HepG2 (cell line): ENCODE data around the gene MCM3AP. TPM values are rescaled to one million over a fixed set of nuclear protein-coding genes. Genes with fewer than 3 reads are reported as not detected.

ENCODE experiments used
- DPF2 ChIP-seq: sonication (generic); formaldehyde crosslinking; IDR thresholded peaks from 2 replicates; pipeline ENCODE4 v1.4.0; 2020; ENCODE audit warnings: mild to moderate bottlenecking, low read depth, missing genetic modification reagents, borderline replicate concordance
- GLI4 ChIP-seq: sonication (generic); formaldehyde crosslinking; IDR thresholded peaks from 2 replicates; pipeline ENCODE4 v1.5.1; 2020; ENCODE audit warnings: missing genetic modification reagents, mild to moderate bottlenecking, moderate library complexity, borderline replicate concordance
- HNF4A ChIP-seq: sonication (generic); formaldehyde crosslinking; IDR thresholded peaks from 2 replicates; pipeline ENCODE4 v1.4.0; 2020; ENCODE audit warnings: missing genetic modification reagents
- KMT2B ChIP-seq: IDR thresholded peaks from 2 replicates; pipeline ENCODE4 v1.6.1; 2016; ENCODE audit warnings: missing genetic modification reagents, missing compliant biosample characterization
- MYC ChIP-seq: sonication (generic); formaldehyde crosslinking; IDR thresholded peaks from 2 replicates; pipeline ENCODE4 v1.9.0; 2021; ENCODE audit warnings: missing genetic modification reagents, borderline replicate concordance
- PHF5A ChIP-seq: IDR thresholded peaks from one replicate; pipeline ENCODE4 v1.6.1; 2018; ENCODE audit warnings: low read depth, missing genetic modification reagents; ENCODE audit not compliant: unreplicated experiment
- PLRG1 ChIP-seq: fragments of 450-650 bp; conservative IDR thresholded peaks from 2 replicates; pipeline ENCODE4 v1.6.1; 2016
- SRSF9 ChIP-seq: fragments of 200-400 bp; formaldehyde crosslinking; IDR thresholded peaks from 2 replicates; pipeline ENCODE4 v1.6.1; 2018; ENCODE audit warnings: borderline replicate concordance, mild to moderate bottlenecking, low read depth, low read length; ENCODE audit not compliant: insufficient read depth, poor library complexity, severe bottlenecking
- STAG1 ChIP-seq: sonication (generic); formaldehyde crosslinking; IDR thresholded peaks from 2 replicates; pipeline ENCODE4 v1.4.0; 2020; ENCODE audit warnings: missing genetic modification reagents
- THAP11 ChIP-seq: IDR thresholded peaks from 2 replicates; pipeline ENCODE4 v1.6.1; 2016; ENCODE audit warnings: missing biosample characterization, missing genetic modification reagents
- ZNF180 ChIP-seq: sonication (generic); formaldehyde crosslinking; IDR thresholded peaks from 2 replicates; pipeline ENCODE4 v1.4.0; 2020; ENCODE audit warnings: low read depth, missing genetic modification reagents, borderline replicate concordance
- ZNF496 ChIP-seq: sonication (generic); formaldehyde crosslinking; IDR thresholded peaks from 2 replicates; pipeline ENCODE4 v1.8.1; 2023; ENCODE audit warnings: mild to moderate bottlenecking, moderate library complexity, missing genetic modification reagents; ENCODE audit not compliant: insufficient replicate concordance
- ZNF577 ChIP-seq: sonication (generic); formaldehyde crosslinking; IDR thresholded peaks from 2 replicates; pipeline ENCODE4 v1.4.0; 2020; ENCODE audit warnings: mild to moderate bottlenecking, low read depth, missing genetic modification reagents, borderline replicate concordance
- ZSCAN21 ChIP-seq: sonication (generic); formaldehyde crosslinking; IDR thresholded peaks from 2 replicates; pipeline ENCODE4 v1.8.0; 2022; ENCODE audit warnings: mild to moderate bottlenecking, missing genetic modification reagents, moderate library complexity, borderline replicate concordance
- polyA plus RNA-seq, 8 experiments: library from polyadenylated mRNA; depleted of rRNA in 3 of 8; stranded (reverse) in 7 of 8; unstranded in 1 of 8; fragments of >200 nt; fragmentation: Illumina TruSeq in 4 of 8; extraction: Trizol in 4 of 8; gene quantifications; 2 replicates each; pipeline versions ENCODE4 v1.2.1 to v1.2.3, GENCODE V29; 2011 to 2016; ENCODE audit warnings: low read depth in 4 of 8, missing spikeins in 1 of 8, mixed read lengths in 1 of 8; ENCODE audit not compliant: insufficient read depth in 1 of 8
- total RNA-seq, 5 experiments: library from RNA; depleted of rRNA; stranded (reverse); fragments of >200 nt; fragmentation: Illumina TruSeq; extraction: Trizol; gene quantifications; 2 replicates each; pipeline ENCODE4 v1.2.3, GENCODE V29; 2016; ENCODE audit warnings: low read depth in 1 of 5
- TF ChIP-seq, protein P1 (sequence below): sonication (generic); formaldehyde crosslinking; IDR thresholded peaks from 2 replicates; pipeline ENCODE4 v1.4.0; 2020; ENCODE audit warnings: low read depth, mild to moderate bottlenecking, missing genetic modification reagents
- TF ChIP-seq, protein P2 (sequence below): sonication (generic); formaldehyde crosslinking; IDR thresholded peaks from 2 replicates; pipeline ENCODE4 v1.8.0; 2022; ENCODE audit warnings: mild to moderate bottlenecking, missing genetic modification reagents; ENCODE audit not compliant: insufficient replicate concordance
- TF ChIP-seq, protein P3 (sequence below): IDR thresholded peaks from 2 replicates; pipeline ENCODE4 v1.6.1; 2016; ENCODE audit warnings: missing compliant biosample characterization, missing genetic modification reagents, borderline replicate concordance
- TF ChIP-seq, protein P4 (sequence below): sonication (generic); formaldehyde crosslinking; IDR thresholded peaks from 2 replicates; pipeline ENCODE4 v1.4.0; 2020; ENCODE audit warnings: missing genetic modification reagents
- TF ChIP-seq, protein P5 (sequence below): sonication (generic); formaldehyde crosslinking; IDR thresholded peaks from 2 replicates; pipeline ENCODE4 v1.4.0; 2020; ENCODE audit warnings: mild to moderate bottlenecking, missing genetic modification reagents
- TF ChIP-seq, protein P6 (sequence below): sonication (generic); formaldehyde crosslinking; IDR thresholded peaks from 2 replicates; pipeline ENCODE4 v1.5.0; 2020; ENCODE audit warnings: missing genetic modification reagents

MCM3AP gene
- total and polyA plus RNA-seq, 2 of the 13 experiments (the other 11 are each of a cell fraction or from before 2014, with no cell fraction given): 27.0 to 54.7 TPM

DNA sequence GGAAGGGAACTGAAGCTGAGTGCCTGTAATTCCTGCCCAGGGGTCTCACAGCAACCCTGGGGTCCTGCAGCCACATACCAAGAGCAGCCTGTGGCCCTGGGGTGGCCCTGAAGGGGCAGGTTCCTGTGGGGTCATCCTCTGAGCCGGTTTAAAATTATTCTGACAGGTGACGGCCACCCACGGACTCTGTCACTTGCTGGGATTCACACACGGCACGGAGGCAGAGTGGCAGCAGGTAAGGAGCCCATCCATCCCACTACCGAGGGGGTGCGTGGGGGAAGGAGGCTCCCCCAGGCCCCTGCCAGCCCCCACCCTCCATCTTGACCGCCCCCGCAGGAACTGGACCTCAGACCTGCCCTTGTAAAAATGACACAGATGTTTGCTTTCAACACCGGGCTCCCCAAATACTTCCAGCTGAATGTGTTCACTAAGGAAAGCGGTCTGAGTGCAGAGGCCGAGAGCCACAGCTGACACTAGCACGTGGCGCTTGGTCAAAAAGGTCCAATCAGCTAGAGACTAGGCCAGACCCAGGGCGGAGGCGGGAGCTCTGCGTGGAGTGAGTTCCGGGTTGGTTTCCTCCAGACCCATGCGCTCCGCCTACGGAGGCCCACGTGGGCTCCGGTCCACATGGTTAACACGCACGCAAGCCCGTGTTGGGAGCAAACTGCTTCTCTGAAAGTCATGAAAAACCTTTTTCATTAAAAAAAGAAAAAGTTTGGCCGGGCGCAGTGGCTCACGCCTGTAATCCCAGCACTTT is 10.8 kb upstream of the MCM3AP start (continued):
- TF ChIP-seq SRSF9 (no peak), PLRG1 (no peak), THAP11 (CRISPR knock-in tag) (peak; percentile 48), HNF4A (CRISPR knock-in tag) (no peak; the same call in 1 of the 2 replicates), ZNF577 (CRISPR knock-in tag) (no peak), STAG1 (no peak), ZSCAN21 (CRISPR knock-in tag) (no peak), KMT2B (CRISPR knock-in tag) (0 out of 2 replicates have a peak, but pooled peaks have one; percentile 46), PHF5A (CRISPR knock-in tag) (no peak), MYC (CRISPR knock-in tag) (peak; percentile 95; the same call in 1 of the 2 replicates), ZNF180 (CRISPR knock-in tag) (no peak), GLI4 (no peak), ZNF496 (CRISPR knock-in tag) (no peak), DPF2 (CRISPR knock-in tag) (no peak)
- TF ChIP-seq, protein P1, sequence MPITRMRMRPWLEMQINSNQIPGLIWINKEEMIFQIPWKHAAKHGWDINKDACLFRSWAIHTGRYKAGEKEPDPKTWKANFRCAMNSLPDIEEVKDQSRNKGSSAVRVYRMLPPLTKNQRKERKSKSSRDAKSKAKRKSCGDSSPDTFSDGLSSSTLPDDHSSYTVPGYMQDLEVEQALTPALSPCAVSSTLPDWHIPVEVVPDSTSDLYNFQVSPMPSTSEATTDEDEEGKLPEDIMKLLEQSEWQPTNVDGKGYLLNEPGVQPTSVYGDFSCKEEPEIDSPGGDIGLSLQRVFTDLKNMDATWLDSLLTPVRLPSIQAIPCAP (CRISPR knock-in tag): no peak
- TF ChIP-seq, protein P2, sequence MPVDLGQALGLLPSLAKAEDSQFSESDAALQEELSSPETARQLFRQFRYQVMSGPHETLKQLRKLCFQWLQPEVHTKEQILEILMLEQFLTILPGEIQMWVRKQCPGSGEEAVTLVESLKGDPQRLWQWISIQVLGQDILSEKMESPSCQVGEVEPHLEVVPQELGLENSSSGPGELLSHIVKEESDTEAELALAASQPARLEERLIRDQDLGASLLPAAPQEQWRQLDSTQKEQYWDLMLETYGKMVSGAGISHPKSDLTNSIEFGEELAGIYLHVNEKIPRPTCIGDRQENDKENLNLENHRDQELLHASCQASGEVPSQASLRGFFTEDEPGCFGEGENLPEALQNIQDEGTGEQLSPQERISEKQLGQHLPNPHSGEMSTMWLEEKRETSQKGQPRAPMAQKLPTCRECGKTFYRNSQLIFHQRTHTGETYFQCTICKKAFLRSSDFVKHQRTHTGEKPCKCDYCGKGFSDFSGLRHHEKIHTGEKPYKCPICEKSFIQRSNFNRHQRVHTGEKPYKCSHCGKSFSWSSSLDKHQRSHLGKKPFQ (CRISPR knock-in tag): no peak
- TF ChIP-seq, protein P3, sequence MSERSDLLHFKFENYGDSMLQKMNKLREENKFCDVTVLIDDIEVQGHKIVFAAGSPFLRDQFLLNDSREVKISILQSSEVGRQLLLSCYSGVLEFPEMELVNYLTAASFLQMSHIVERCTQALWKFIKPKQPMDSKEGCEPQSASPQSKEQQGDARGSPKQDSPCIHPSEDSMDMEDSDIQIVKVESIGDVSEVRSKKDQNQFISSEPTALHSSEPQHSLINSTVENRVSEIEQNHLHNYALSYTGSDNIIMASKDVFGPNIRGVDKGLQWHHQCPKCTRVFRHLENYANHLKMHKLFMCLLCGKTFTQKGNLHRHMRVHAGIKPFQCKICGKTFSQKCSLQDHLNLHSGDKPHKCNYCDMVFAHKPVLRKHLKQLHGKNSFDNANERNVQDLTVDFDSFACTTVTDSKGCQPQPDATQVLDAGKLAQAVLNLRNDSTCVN (CRISPR knock-in tag): no peak
- TF ChIP-seq, protein P4, sequence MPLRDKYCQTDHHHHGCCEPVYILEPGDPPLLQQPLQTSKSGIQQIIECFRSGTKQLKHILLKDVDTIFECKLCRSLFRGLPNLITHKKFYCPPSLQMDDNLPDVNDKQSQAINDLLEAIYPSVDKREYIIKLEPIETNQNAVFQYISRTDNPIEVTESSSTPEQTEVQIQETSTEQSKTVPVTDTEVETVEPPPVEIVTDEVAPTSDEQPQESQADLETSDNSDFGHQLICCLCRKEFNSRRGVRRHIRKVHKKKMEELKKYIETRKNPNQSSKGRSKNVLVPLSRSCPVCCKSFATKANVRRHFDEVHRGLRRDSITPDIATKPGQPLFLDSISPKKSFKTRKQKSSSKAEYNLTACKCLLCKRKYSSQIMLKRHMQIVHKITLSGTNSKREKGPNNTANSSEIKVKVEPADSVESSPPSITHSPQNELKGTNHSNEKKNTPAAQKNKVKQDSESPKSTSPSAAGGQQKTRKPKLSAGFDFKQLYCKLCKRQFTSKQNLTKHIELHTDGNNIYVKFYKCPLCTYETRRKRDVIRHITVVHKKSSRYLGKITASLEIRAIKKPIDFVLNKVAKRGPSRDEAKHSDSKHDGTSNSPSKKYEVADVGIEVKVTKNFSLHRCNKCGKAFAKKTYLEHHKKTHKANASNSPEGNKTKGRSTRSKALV: 0 out of 2 replicates have a peak, but pooled peaks have one; percentile 38
- TF ChIP-seq, protein P5, sequence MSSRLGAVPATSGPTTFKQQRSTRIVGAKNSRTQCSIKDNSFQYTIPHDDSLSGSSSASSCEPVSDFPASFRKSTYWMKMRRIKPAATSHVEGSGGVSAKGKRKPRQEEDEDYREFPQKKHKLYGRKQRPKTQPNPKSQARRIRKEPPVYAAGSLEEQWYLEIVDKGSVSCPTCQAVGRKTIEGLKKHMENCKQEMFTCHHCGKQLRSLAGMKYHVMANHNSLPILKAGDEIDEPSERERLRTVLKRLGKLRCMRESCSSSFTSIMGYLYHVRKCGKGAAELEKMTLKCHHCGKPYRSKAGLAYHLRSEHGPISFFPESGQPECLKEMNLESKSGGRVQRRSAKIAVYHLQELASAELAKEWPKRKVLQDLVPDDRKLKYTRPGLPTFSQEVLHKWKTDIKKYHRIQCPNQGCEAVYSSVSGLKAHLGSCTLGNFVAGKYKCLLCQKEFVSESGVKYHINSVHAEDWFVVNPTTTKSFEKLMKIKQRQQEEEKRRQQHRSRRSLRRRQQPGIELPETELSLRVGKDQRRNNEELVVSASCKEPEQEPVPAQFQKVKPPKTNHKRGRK (CRISPR knock-in tag): no peak
- TF ChIP-seq, protein P6, sequence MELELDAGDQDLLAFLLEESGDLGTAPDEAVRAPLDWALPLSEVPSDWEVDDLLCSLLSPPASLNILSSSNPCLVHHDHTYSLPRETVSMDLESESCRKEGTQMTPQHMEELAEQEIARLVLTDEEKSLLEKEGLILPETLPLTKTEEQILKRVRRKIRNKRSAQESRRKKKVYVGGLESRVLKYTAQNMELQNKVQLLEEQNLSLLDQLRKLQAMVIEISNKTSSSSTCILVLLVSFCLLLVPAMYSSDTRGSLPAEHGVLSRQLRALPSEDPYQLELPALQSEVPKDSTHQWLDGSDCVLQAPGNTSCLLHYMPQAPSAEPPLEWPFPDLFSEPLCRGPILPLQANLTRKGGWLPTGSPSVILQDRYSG (CRISPR knock-in tag): no peak
